Keratinocyte (primary cell): ENCODE data around the gene ADCY5. TPM values are rescaled to one million over a fixed set of nuclear protein-coding genes. Genes with fewer than 3 reads are reported as not detected.
"Not testable (repeated sequence)": the region's sequence is repeated elsewhere in the genome, so short reads cannot be mapped to it uniquely, and the experiment has no call there.

ENCODE experiments used
- DNase-seq: peaks from one replicate; pipeline ENCODE4 v3.0.0-alpha.2; 2011; ENCODE audit warnings: low read depth, missing footprints, low spot score
- FAIRE-seq: peaks from 2 replicates; lab custom pipeline; 2011; peaks lifted over from hg19 to GRCh38; lab: Jason Lieb, UNC
- H2AFZ ChIP-seq: 2 replicates; pipeline ENCODE4 v1.6.0; 2012; ENCODE audit warnings: low read length, control low read depth, inconsistent platforms; ENCODE audit not compliant: control insufficient read depth
- H3K27ac ChIP-seq: 2 replicates; pipeline ENCODE4 v1.5.1; 2011; ENCODE audit warnings: low read length; ENCODE audit not compliant: control insufficient read depth, insufficient read depth
- H3K27me3 ChIP-seq: 3 replicates; pipeline ENCODE4 v1.6.0; 2011; ENCODE audit warnings: low read length; ENCODE audit not compliant: control insufficient read depth, insufficient read depth; ENCODE audit errors: extremely low read depth
- H3K36me3 ChIP-seq, 2 experiments: 2 replicates in 1 of 2; 3 replicates in 1 of 2; pipeline ENCODE4 v1.5.1; 2011; ENCODE audit warnings: low read length in 2 of 2, mild to moderate bottlenecking in 1 of 2; ENCODE audit not compliant: control insufficient read depth in 2 of 2, insufficient read depth in 2 of 2; ENCODE audit errors: extremely low read depth in 1 of 2
- H3K4me1 ChIP-seq: 3 replicates; pipeline ENCODE4 v1.5.1; 2011; ENCODE audit warnings: low read length; ENCODE audit not compliant: control insufficient read depth, insufficient read depth; ENCODE audit errors: extremely low read depth
- H3K4me2 ChIP-seq: 3 replicates; pipeline ENCODE4 v1.6.0; 2011; ENCODE audit warnings: low read depth, low read length; ENCODE audit not compliant: control insufficient read depth, insufficient read depth; ENCODE audit errors: extremely low read depth
- H3K4me3 ChIP-seq, 3 experiments: fragments of 200-600 bp in 1 of 3; sonication (generic) in 1 of 3; 2 replicates in 2 of 3; 3 replicates in 1 of 3; pipeline ENCODE4 v1.5.1; 2011 to 2016; ENCODE audit warnings: low read length in 3 of 3, mild to moderate bottlenecking in 3 of 3, control low read depth in 2 of 3, inconsistent platforms in 1 of 3, low read depth in 1 of 3, mixed read lengths in 1 of 3, mixed run types in 1 of 3, moderate library complexity in 1 of 3; ENCODE audit not compliant: control insufficient read depth in 2 of 3, insufficient read depth in 2 of 3; ENCODE audit errors: extremely low read depth in 1 of 3
- H3K79me2 ChIP-seq: 2 replicates; pipeline ENCODE4 v1.6.0; 2012; ENCODE audit warnings: low read length; ENCODE audit not compliant: control insufficient read depth, insufficient read depth
- H3K9ac ChIP-seq: 3 replicates; pipeline ENCODE4 v1.6.0; 2011; ENCODE audit warnings: low read length; ENCODE audit not compliant: control insufficient read depth, insufficient read depth; ENCODE audit errors: extremely low read depth
- H3K9me1 ChIP-seq: 3 replicates; pipeline ENCODE4 v1.6.0; 2011; ENCODE audit warnings: low read length; ENCODE audit not compliant: control insufficient read depth, insufficient read depth; ENCODE audit errors: extremely low read depth
- H3K9me3 ChIP-seq: 2 replicates; pipeline ENCODE4 v1.5.1; 2012; ENCODE audit warnings: low read depth, low read length; ENCODE audit not compliant: control insufficient read depth
- H4K20me1 ChIP-seq: 3 replicates; pipeline ENCODE4 v1.6.0; 2011; ENCODE audit warnings: low read length; ENCODE audit not compliant: control insufficient read depth, insufficient read depth; ENCODE audit errors: extremely low read depth
- EZH2 ChIP-seq: IDR thresholded peaks from one replicate; pipeline ENCODE4 v1.6.1; 2012; ENCODE audit warnings: inconsistent platforms, mild to moderate bottlenecking, low read length, moderate library complexity
- dilution Hi-C: fragments of 300-500 bp; cut with MboI; formaldehyde crosslinking; loops from one replicate; pipeline ENCODE4 v1.7.0; 2020; ENCODE audit warnings: low sequenced_read_pairs; ENCODE audit not compliant: extremely low pct_ligation_motif_present
- polyA plus RNA-seq, 5 experiments: library from polyadenylated mRNA; depleted of rRNA in 3 of 5; stranded (reverse) in 3 of 5; stranded (forward) in 1 of 5; unstranded in 1 of 5; fragments of >200 nt; gene quantifications; 1 replicate in 1 of 5; 2 replicates in 3 of 5; 3 replicates in 1 of 5; pipeline versions ENCODE4 v1.2.1 to v1.2.3, GENCODE V29; 2011 to 2012; ENCODE audit warnings: missing spikeins in 2 of 5, low read depth in 1 of 5, low replicate concordance in 1 of 5
- TF ChIP-seq, protein P1 (sequence below), 3 experiments: IDR thresholded peaks in 1 of 3; conservative IDR thresholded peaks in 1 of 3; optimal IDR thresholded peaks in 1 of 3; 2 replicates in 2 of 3; 3 replicates in 1 of 3; pipeline versions ENCODE3 to v1.5.1; 2011; ENCODE audit warnings: low read length in 3 of 3, mild to moderate bottlenecking in 3 of 3, moderate library complexity in 2 of 3, control low read depth in 1 of 3, inconsistent platforms in 1 of 3; ENCODE audit not compliant: insufficient read depth in 2 of 3; ENCODE audit errors: extremely low read depth in 1 of 3

Gene ADCY5
- polyA plus RNA-seq, 1 donor (not counting 4 experiments of a cell fraction or from before 2014, with no cell fraction given) = not detected

DNA sequence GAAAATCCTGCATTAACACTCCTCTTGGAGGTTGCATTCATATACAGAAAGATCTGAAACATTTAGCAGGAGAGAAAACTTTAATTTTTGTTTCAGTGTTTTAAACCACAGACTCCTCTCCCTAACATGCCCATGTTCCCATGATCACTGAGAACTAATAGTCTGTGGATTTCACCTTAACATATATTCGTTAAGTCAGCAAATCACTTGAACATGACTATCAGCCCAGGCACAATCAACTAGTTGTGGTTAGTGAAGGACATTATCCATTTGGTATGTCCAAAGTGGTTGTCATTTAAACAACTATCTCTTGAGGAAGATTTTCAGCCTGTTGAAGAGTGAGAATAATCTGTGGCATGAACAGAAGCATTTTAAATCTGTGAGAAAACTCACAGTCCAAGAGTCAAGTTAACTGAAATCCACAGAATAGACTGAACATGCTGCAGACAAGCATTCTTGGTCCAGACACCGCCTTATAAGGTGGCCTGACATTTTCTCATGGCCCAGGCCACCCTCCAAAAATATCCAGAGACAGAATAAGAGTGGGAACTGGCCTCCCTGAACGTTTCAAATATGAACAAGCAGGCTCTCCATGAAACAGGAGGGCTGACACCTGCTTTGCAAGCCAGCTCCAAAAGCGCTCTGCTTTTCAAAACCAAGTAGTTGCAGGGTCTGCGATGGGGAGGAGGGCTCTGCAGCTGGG, 39.9 kb upstream of the ADCY5 start:
- Histone ChIP-seq H3K4me1 (no peaks in the 10 kb centered on the region), H3K4me2 (no peak overlapping the region), H3K9me3 (no peaks in the 10 kb centered on the region), H3K4me3 (no peak overlapping the region), H3K36me3 (peaks cover 1 to 10% of the 10 kb centered on the region in 2 experiments), H3K27me3 (no peaks in the 10 kb centered on the region), H3K27ac (no peak overlapping the region), H4K20me1 (no peaks in the 10 kb centered on the region), H3K9ac (no peak overlapping the region), H2AFZ (no peak overlapping the region), H3K9me1 (no peaks in the 10 kb centered on the region), H3K79me2 (no peaks in the 10 kb centered on the region)
- no peak for TF ChIP-seq EZH2
- TF ChIP-seq, protein P1, sequence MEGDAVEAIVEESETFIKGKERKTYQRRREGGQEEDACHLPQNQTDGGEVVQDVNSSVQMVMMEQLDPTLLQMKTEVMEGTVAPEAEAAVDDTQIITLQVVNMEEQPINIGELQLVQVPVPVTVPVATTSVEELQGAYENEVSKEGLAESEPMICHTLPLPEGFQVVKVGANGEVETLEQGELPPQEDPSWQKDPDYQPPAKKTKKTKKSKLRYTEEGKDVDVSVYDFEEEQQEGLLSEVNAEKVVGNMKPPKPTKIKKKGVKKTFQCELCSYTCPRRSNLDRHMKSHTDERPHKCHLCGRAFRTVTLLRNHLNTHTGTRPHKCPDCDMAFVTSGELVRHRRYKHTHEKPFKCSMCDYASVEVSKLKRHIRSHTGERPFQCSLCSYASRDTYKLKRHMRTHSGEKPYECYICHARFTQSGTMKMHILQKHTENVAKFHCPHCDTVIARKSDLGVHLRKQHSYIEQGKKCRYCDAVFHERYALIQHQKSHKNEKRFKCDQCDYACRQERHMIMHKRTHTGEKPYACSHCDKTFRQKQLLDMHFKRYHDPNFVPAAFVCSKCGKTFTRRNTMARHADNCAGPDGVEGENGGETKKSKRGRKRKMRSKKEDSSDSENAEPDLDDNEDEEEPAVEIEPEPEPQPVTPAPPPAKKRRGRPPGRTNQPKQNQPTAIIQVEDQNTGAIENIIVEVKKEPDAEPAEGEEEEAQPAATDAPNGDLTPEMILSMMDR (optimal IDR thresholded peaks at IDR 0.05 in 1 of 3, IDR thresholded peaks at IDR 0.05 in 1 of 3, conservative IDR thresholded peaks at IDR 0.05 in 1 of 3; ENCODE audit: extremely low read depth in 1 of 3, insufficient read depth in 2 of 3, low read length in 3 of 3) = no peak
- DNase-seq = no peak
- dilution Hi-C loops = no loop called here
- FAIRE-seq = no peak

- H3K4me2 ChIP-seq, DNase-seq, H3K36me3 ChIP-seq, H3K79me2 ChIP-seq, H3K9ac ChIP-seq, H3K4me1 ChIP-seq, H2AFZ ChIP-seq, H4K20me1 ChIP-seq, H3K27ac ChIP-seq, dilution Hi-C loops, H3K4me3 ChIP-seq, H3K27me3 ChIP-seq, H3K9me1 ChIP-seq, FAIRE-seq, H3K9me3 ChIP-seq: not testable (repeated sequence)
These were observed 38.2 kb upstream of the ADCY5 start for GRCh38 chr3:123487063-123487462.

DNA sequence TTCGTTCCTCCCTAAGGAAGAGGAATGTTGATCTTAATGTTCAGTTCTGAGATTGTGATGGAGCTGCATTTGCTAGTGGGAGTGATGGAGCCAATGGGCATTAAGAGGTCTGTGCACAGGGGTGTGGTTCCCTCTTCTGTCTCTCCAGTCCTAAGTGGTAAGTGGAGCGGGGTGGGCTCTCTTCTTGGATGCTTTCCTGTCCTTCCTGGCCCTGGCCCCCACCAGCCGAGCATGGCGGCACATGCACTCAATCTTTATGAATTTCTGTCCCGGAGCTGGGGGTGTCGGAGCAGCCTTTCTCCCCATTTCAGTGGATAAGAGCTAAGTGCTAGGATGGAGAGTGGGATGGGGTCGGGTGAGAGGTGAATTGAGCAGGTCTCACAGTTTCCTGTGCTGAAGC, 37.6 kb upstream of the ADCY5 start:
- Histone ChIP-seq H3K79me2 (no peaks in the 10 kb centered on the region), H3K9me3 (no peaks in the 10 kb centered on the region), H3K27ac (no peak overlapping the region), H3K4me1 (peaks cover 6% of the 10 kb centered on the region), H3K36me3 (peaks cover 0 to 6% of the 10 kb centered on the region in 2 experiments), H3K4me3 (no peak overlapping the region), H3K4me2 (no peak overlapping the region), H3K9me1 (no peaks in the 10 kb centered on the region), H3K27me3 (no peaks in the 10 kb centered on the region), H3K9ac (no peak overlapping the region), H4K20me1 (no peaks in the 10 kb centered on the region), H2AFZ (no peak overlapping the region)
- FAIRE-seq = no peak
- TF ChIP-seq EZH2 = no peak
- TF ChIP-seq, protein P1 (optimal IDR thresholded peaks at IDR 0.05 in 1 of 3, IDR thresholded peaks at IDR 0.05 in 1 of 3, conservative IDR thresholded peaks at IDR 0.05 in 1 of 3; ENCODE audit: extremely low read depth in 1 of 3, insufficient read depth in 2 of 3, low read length in 3 of 3) = no peak
- dilution Hi-C loops = no loop called here
- no peak for DNase-seq
